Measurements from ENCODE around the gene CCL8.

Gene CCL8

GRCh38 chr17:34319039-34319483 is at the start of gene CCL8:
Gene CCL8, plus strand, starts transcription at chr17:34319435. Its CDS starts 67 bp downstream, at chr17:34319502.
- CTCF ChIA-PET, result no interaction called here
- DNase-seq (ENCODE audit: extremely low spot score), result no peak
- TF ChIP-seq, protein P1, sequence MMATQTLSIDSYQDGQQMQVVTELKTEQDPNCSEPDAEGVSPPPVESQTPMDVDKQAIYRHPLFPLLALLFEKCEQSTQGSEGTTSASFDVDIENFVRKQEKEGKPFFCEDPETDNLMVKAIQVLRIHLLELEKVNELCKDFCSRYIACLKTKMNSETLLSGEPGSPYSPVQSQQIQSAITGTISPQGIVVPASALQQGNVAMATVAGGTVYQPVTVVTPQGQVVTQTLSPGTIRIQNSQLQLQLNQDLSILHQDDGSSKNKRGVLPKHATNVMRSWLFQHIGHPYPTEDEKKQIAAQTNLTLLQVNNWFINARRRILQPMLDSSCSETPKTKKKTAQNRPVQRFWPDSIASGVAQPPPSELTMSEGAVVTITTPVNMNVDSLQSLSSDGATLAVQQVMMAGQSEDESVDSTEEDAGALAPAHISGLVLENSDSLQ (IDR thresholded peaks at IDR 0.05), result no peak
- TF ChIP-seq FOXA1 (IDR thresholded peaks at IDR 0.05) (no peak), TARDBP (IDR thresholded peaks at IDR 0.05) (no peak), ARNT (IDR thresholded peaks at IDR 0.05) (no peak), ELF4 (IDR thresholded peaks at IDR 0.05) (no peak), L3MBTL2 (conservative IDR thresholded peaks at IDR 0.05) (no peak), FOXK2 (IDR thresholded peaks at IDR 0.05) (no peak), SUZ12 (IDR thresholded peaks at IDR 0.05) (no peak), CTBP1 (IDR thresholded peaks at IDR 0.05; ENCODE audit: borderline replicate concordance) (no peak), FOXM1 (IDR thresholded peaks at IDR 0.05; ENCODE audit: borderline replicate concordance) (no peak), SP1 (IDR thresholded peaks at IDR 0.05) (no peak), LEF1 (IDR thresholded peaks at IDR 0.05; ENCODE audit: borderline replicate concordance) (no peak), BHLHE40 (IDR thresholded peaks at IDR 0.05; ENCODE audit: borderline replicate concordance) (no peak), ZNF384 (IDR thresholded peaks at IDR 0.05) (no peak), NFRKB (IDR thresholded peaks at IDR 0.05) (no peak), HDGF (IDR thresholded peaks at IDR 0.05; ENCODE audit: borderline replicate concordance) (no peak)
- POLR2A ChIA-PET, result no interaction called here

- no peak for DNase-seq (ENCODE audit: extremely low spot score)
- CTCF ChIA-PET, result no interaction called here
- TF ChIP-seq SP1 (IDR thresholded peaks at IDR 0.05) (no peak), SUZ12 (IDR thresholded peaks at IDR 0.05) (no peak), ZNF384 (IDR thresholded peaks at IDR 0.05) (no peak), NFRKB (IDR thresholded peaks at IDR 0.05) (no peak), TARDBP (IDR thresholded peaks at IDR 0.05) (no peak), FOXK2 (IDR thresholded peaks at IDR 0.05) (no peak), LEF1 (IDR thresholded peaks at IDR 0.05; ENCODE audit: borderline replicate concordance) (no peak), FOXA1 (IDR thresholded peaks at IDR 0.05) (no peak), HDGF (IDR thresholded peaks at IDR 0.05; ENCODE audit: borderline replicate concordance) (no peak), ELF4 (IDR thresholded peaks at IDR 0.05) (no peak)
- POLR2A ChIA-PET, result no interaction called here
Observed at GRCh38 chr17:34269969-34270368, 49.3 kb upstream of the CCL8 start, which contains the start of gene CCL7. Gene CCL7, plus strand, starts transcription at chr17:34270221. Its CDS starts 70 bp downstream, at chr17:34270291.

- CTCF ChIA-PET, result no interaction called here
- DNase-seq (ENCODE audit: extremely low spot score), result no peak
- POLR2A ChIA-PET, result no interaction called here
Observed at GRCh38 chr17:34275881-34276280, 43.4 kb upstream of the CCL8 start.

DNA sequence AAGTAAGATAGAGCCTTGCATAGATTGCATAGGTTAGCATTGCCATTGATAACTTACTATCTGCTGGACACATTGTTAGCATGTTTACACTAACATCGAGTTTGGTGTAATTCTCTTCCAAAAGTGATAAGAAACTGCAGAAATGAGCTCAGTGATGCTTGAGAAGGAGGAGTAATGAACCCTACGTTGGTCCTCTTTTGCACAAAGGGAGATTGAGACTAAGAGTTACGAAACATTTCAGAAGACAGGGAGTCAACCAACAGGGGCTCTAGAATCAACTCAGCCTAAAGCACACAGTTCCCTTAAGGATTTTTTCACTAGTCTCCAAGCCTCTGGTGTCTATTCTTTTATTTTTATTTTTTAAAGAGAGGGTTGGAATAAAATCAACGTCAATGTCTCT is 42.4 kb upstream of the CCL8 start:
- no peak for TF ChIP-seq HDGF (IDR thresholded peaks at IDR 0.05; ENCODE audit: borderline replicate concordance)
- no peak for TF ChIP-seq ZNF384 (IDR thresholded peaks at IDR 0.05)
- TF ChIP-seq FOXM1 (IDR thresholded peaks at IDR 0.05; ENCODE audit: borderline replicate concordance), result no peak
- TF ChIP-seq FOXA1 (IDR thresholded peaks at IDR 0.05), result no peak
- TF ChIP-seq LEF1 (IDR thresholded peaks at IDR 0.05; ENCODE audit: borderline replicate concordance), result no peak
- no peak for DNase-seq (ENCODE audit: extremely low spot score)
- CTCF ChIA-PET, result no interaction called here
- POLR2A ChIA-PET, result no interaction called here

More at GRCh38 chr17:34275881-34276280, 43.4 kb upstream of the CCL8 start:
- no peak for TF ChIP-seq TARDBP (IDR thresholded peaks at IDR 0.05)
- TF ChIP-seq BHLHE40 (IDR thresholded peaks at IDR 0.05; ENCODE audit: borderline replicate concordance), result no peak
- TF ChIP-seq ZNF384 (IDR thresholded peaks at IDR 0.05), result no peak
- no peak for TF ChIP-seq FOXA1 (IDR thresholded peaks at IDR 0.05)
- TF ChIP-seq NFRKB (IDR thresholded peaks at IDR 0.05), result no peak
- TF ChIP-seq LEF1 (IDR thresholded peaks at IDR 0.05; ENCODE audit: borderline replicate concordance), result no peak
- TF ChIP-seq FOXK2 (IDR thresholded peaks at IDR 0.05), result no peak
- TF ChIP-seq CTBP1 (IDR thresholded peaks at IDR 0.05; ENCODE audit: borderline replicate concordance), result no peak
- TF ChIP-seq, protein P1 (IDR thresholded peaks at IDR 0.05), result no peak
- TF ChIP-seq ARNT (IDR thresholded peaks at IDR 0.05), result no peak
- TF ChIP-seq SUZ12 (IDR thresholded peaks at IDR 0.05), result no peak
- no peak for TF ChIP-seq SP1 (IDR thresholded peaks at IDR 0.05)
- TF ChIP-seq ELF4 (IDR thresholded peaks at IDR 0.05), result no peak
- TF ChIP-seq HDGF (IDR thresholded peaks at IDR 0.05; ENCODE audit: borderline replicate concordance), result no peak
- TF ChIP-seq L3MBTL2 (conservative IDR thresholded peaks at IDR 0.05), result no peak
- TF ChIP-seq FOXM1 (IDR thresholded peaks at IDR 0.05; ENCODE audit: borderline replicate concordance), result no peak

DNA sequence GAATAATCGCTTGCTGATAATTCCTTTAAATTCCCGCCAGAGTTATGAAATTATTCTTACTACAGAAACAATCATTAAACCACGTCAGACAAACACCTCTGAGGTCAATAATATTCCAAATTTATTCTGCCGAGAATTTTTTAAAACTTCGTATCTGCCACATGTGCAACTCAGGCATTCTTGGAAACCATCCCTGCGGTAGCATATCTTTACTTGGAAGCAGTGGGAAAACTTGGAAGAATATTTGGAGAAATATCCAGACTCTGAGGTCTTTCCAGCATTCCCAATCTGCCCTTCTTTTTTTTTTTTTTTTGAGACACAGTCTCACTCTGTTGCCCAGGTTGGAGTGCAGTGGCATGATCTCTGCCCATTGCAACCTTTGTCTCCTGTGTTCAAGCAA is 35.7 kb upstream of the CCL8 start:
- no peak for DNase-seq (ENCODE audit: extremely low spot score)
- POLR2A ChIA-PET, result no interaction called here
- TF ChIP-seq ZNF384 (IDR thresholded peaks at IDR 0.05) (no peak), ELF4 (IDR thresholded peaks at IDR 0.05) (no peak), HDGF (IDR thresholded peaks at IDR 0.05; ENCODE audit: borderline replicate concordance) (no peak), FOXA1 (IDR thresholded peaks at IDR 0.05) (no peak), ARNT (IDR thresholded peaks at IDR 0.05) (no peak), TARDBP (IDR thresholded peaks at IDR 0.05) (no peak), FOXK2 (IDR thresholded peaks at IDR 0.05) (no peak), CTBP1 (IDR thresholded peaks at IDR 0.05; ENCODE audit: borderline replicate concordance) (no peak), BHLHE40 (IDR thresholded peaks at IDR 0.05; ENCODE audit: borderline replicate concordance) (no peak)
- CTCF ChIA-PET, result no interaction called here

- CTCF ChIA-PET, result no interaction called here
- TF ChIP-seq ZNF384 (IDR thresholded peaks at IDR 0.05), result no peak
- no peak for TF ChIP-seq HDGF (IDR thresholded peaks at IDR 0.05; ENCODE audit: borderline replicate concordance)
- no peak for TF ChIP-seq FOXA1 (IDR thresholded peaks at IDR 0.05)
- no peak for TF ChIP-seq BHLHE40 (IDR thresholded peaks at IDR 0.05; ENCODE audit: borderline replicate concordance)
- TF ChIP-seq FOXM1 (IDR thresholded peaks at IDR 0.05; ENCODE audit: borderline replicate concordance), result no peak
- no peak for TF ChIP-seq LEF1 (IDR thresholded peaks at IDR 0.05; ENCODE audit: borderline replicate concordance)
- TF ChIP-seq, protein P1 (IDR thresholded peaks at IDR 0.05), result no peak
- TF ChIP-seq CTBP1 (IDR thresholded peaks at IDR 0.05; ENCODE audit: borderline replicate concordance), result no peak
- no peak for TF ChIP-seq L3MBTL2 (conservative IDR thresholded peaks at IDR 0.05)
- no peak for TF ChIP-seq SP1 (IDR thresholded peaks at IDR 0.05)
- no peak for TF ChIP-seq ELF4 (IDR thresholded peaks at IDR 0.05)
- no peak for TF ChIP-seq TARDBP (IDR thresholded peaks at IDR 0.05)
- no peak for TF ChIP-seq FOXK2 (IDR thresholded peaks at IDR 0.05)
- TF ChIP-seq SUZ12 (IDR thresholded peaks at IDR 0.05), result no peak
- TF ChIP-seq NFRKB (IDR thresholded peaks at IDR 0.05), result no peak
- no peak for TF ChIP-seq ARNT (IDR thresholded peaks at IDR 0.05)
- POLR2A ChIA-PET, result no interaction called here
- no peak for DNase-seq (ENCODE audit: extremely low spot score)
Observed at GRCh38 chr17:34285286-34285792, 33.9 kb upstream of the CCL8 start, which contains the start of gene CCL11. Gene CCL11, plus strand, starts transcription at chr17:34285742. Its CDS starts 67 bp downstream, at chr17:34285809.
